HG03565 (cell line): ENCODE measurements around the gene VWA5B1.

ENCODE experiments used
- ATAC-seq: cut with Tn5 transposase; IDR thresholded peaks from one replicate; pipeline ENCODE4 v1.9.1; 2021; ENCODE audit warnings: mild to moderate bottlenecking, moderate library complexity; ENCODE audit not compliant: unreplicated experiment

Gene VWA5B1

GRCh38 chr1:20381961-20382360 is 91.3 kb downstream of the VWA5B1 start:
- no peak for ATAC-seq

- no peak for ATAC-seq
Measured at GRCh38 chr1:20382711-20383110, 92.0 kb downstream of the VWA5B1 start.

- ATAC-seq = no peak
Measured at GRCh38 chr1:20383631-20384030, 93.0 kb downstream of the VWA5B1 start.

GRCh38 chr1:20385630-20386029 is 95.0 kb downstream of the VWA5B1 start:
- no peak for ATAC-seq

GRCh38 chr1:20386323-20387081 is 95.8 kb downstream of the VWA5B1 start:
- ATAC-seq = no peak

- no peak for ATAC-seq
Measured at GRCh38 chr1:20389571-20389970, 98.9 kb downstream of the VWA5B1 start.

GRCh38 chr1:20390589-20391331 is 100.1 kb downstream of the VWA5B1 start:
- ATAC-seq = no peak

GRCh38 chr1:20395255-20395654 is 104.6 kb downstream of the VWA5B1 start:
- ATAC-seq = no peak

GRCh38 chr1:20398744-20399143 is 108.1 kb downstream of the VWA5B1 start:
- ATAC-seq = no peak

GRCh38 chr1:20399196-20399595 is 108.5 kb downstream of the VWA5B1 start:
- ATAC-seq = no peak

- ATAC-seq = no peak
Measured at GRCh38 chr1:20399606-20400180, 109.0 kb downstream of the VWA5B1 start.

- ATAC-seq = no peak
Measured at GRCh38 chr1:20400341-20401177, 109.9 kb downstream of the VWA5B1 start.

- ATAC-seq = no peak
Measured at GRCh38 chr1:20401405-20402010, 110.8 kb downstream of the VWA5B1 start.

GRCh38 chr1:20402585-20403422 is 112.1 kb downstream of the VWA5B1 start:
- ATAC-seq = no peak

- ATAC-seq = no peak
Measured at GRCh38 chr1:20403423-20404145, 112.9 kb downstream of the VWA5B1 start.

- ATAC-seq = no peak
Measured at GRCh38 chr1:20404466-20404865, 113.8 kb downstream of the VWA5B1 start.
